Loucy (cell line): Measurements from ENCODE around the gene ABCG4.

Experiments used
- H2AFZ ChIP-seq: fragments of 200-600 bp; sonication (generic); 2 replicates; pipeline ENCODE4 v1.6.0; 2016; ENCODE audit warnings: antibody characterized with exemption, mild to moderate bottlenecking, low read length, moderate library complexity
- H3F3A ChIP-seq: fragments of 200-600 bp; 2 replicates; pipeline ENCODE4 v1.6.0; 2016; ENCODE audit warnings: antibody characterized with exemption, low read depth, mild to moderate bottlenecking
- H3K27me3 ChIP-seq: fragments of 200-600 bp; sonication (generic); 2 replicates; pipeline ENCODE4 v1.6.1; 2014; ENCODE audit warnings: low read length, mild to moderate bottlenecking; ENCODE audit not compliant: insufficient read depth, poor library complexity, severe bottlenecking
- H3K36me3 ChIP-seq: fragments of 200-600 bp; sonication (generic); 2 replicates; pipeline ENCODE4 v1.6.1; 2016; ENCODE audit warnings: low read length; ENCODE audit not compliant: insufficient read depth
- H3K4me1 ChIP-seq: fragments of 200-600 bp; sonication (generic); 2 replicates; pipeline ENCODE4 v1.5.1; 2014; ENCODE audit warnings: low read length, mild to moderate bottlenecking; ENCODE audit not compliant: insufficient read depth, poor library complexity, severe bottlenecking
- H3K4me2 ChIP-seq: fragments of 200-600 bp; sonication (generic); 2 replicates; pipeline ENCODE4 v1.6.0; 2014; ENCODE audit warnings: antibody characterized with exemption, low read length, low read depth, mild to moderate bottlenecking; ENCODE audit not compliant: poor library complexity, severe bottlenecking
- H3K4me3 ChIP-seq: fragments of 200-600 bp; sonication (generic); 2 replicates; pipeline ENCODE4 v1.5.1; 2014; ENCODE audit warnings: low read length, mild to moderate bottlenecking, mixed read lengths; ENCODE audit not compliant: poor library complexity, severe bottlenecking
- H3K79me2 ChIP-seq: fragments of 200-600 bp; sonication (generic); 2 replicates; pipeline ENCODE4 v1.6.1; 2014; ENCODE audit warnings: low read length; ENCODE audit not compliant: insufficient read depth
- H3K9ac ChIP-seq: fragments of 200-600 bp; sonication (generic); 2 replicates; pipeline ENCODE4 v1.6.0; 2014; ENCODE audit warnings: mild to moderate bottlenecking, low read depth, low read length, moderate library complexity; ENCODE audit not compliant: poor library complexity, severe bottlenecking
- H3K9me2 ChIP-seq: fragments of 200-600 bp; sonication (generic); replicated peaks from 2 replicates; pipeline ENCODE4 v1.6.1; 2016; ENCODE audit warnings: low read depth, low read length, mixed read lengths
- H3K9me3 ChIP-seq: fragments of 200-600 bp; sonication (generic); 2 replicates; pipeline ENCODE4 v1.6.1; 2014; ENCODE audit warnings: mild to moderate bottlenecking, antibody characterized with exemption, low read length, low read depth; ENCODE audit not compliant: insufficient read depth
- H4K20me1 ChIP-seq: fragments of 200-600 bp; sonication (generic); 2 replicates; pipeline ENCODE4 v1.6.0; 2014; ENCODE audit warnings: antibody characterized with exemption, low read length, mild to moderate bottlenecking; ENCODE audit not compliant: insufficient read depth, poor library complexity, severe bottlenecking
- EZH2phosphoT487 ChIP-seq: fragments of 200-600 bp; IDR thresholded peaks from 2 replicates; pipeline ENCODE4 v1.6.1; 2018; ENCODE audit warnings: antibody characterized with exemption, mild to moderate bottlenecking, moderate library complexity, borderline replicate concordance
- TF ChIP-seq, protein P1 (sequence below): fragments of 200-600 bp; sonication (generic); conservative IDR thresholded peaks from 2 replicates; pipeline ENCODE4 v1.5.1; 2014; ENCODE audit warnings: mild to moderate bottlenecking, antibody characterized with exemption, low read length

Gene ABCG4

DNA sequence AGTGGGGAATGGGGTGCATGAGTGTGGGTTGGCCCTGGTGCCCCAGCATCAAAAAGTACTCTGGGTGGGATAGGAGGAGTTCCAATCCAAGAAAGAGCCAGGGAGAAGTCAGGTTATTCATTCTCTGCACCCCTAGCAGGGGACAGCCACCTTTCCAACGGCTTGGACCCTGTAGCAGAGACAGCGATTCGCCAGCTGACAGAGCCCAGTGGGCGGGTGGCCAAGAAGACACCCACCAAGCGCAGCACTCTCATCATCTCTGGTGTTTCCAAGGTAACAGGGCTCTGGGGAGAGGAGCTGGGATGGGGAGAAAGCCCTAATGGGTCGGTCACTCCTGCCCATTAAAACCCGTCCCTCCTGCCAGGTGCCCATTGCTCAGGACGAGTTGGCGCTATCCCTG lies 35.1 kb upstream of the ABCG4 start:
- Histone ChIP-seq H3K36me3 (peaks cover 11% of the 10 kb centered on the region; the same call in 1 of the 2 replicates), H3K4me1 (peaks cover 15% of the 10 kb centered on the region), H3K9me2 (no peaks in the 10 kb centered on the region), H3K9me3 (no peaks in the 10 kb centered on the region), H3K79me2 (peaks cover 15% of the 10 kb centered on the region), H3K27me3 (no peaks in the 10 kb centered on the region), H3F3A (no peaks in the 10 kb centered on the region; the same call in 1 of the 2 replicates), H3K9ac (no peak overlapping the region), H4K20me1 (no peaks in the 10 kb centered on the region), H3K4me3 (no peak overlapping the region), H3K4me2 (no peak overlapping the region), H2AFZ (no peak overlapping the region)
- TF ChIP-seq EZH2phosphoT487 = no peak
- TF ChIP-seq, protein P1, sequence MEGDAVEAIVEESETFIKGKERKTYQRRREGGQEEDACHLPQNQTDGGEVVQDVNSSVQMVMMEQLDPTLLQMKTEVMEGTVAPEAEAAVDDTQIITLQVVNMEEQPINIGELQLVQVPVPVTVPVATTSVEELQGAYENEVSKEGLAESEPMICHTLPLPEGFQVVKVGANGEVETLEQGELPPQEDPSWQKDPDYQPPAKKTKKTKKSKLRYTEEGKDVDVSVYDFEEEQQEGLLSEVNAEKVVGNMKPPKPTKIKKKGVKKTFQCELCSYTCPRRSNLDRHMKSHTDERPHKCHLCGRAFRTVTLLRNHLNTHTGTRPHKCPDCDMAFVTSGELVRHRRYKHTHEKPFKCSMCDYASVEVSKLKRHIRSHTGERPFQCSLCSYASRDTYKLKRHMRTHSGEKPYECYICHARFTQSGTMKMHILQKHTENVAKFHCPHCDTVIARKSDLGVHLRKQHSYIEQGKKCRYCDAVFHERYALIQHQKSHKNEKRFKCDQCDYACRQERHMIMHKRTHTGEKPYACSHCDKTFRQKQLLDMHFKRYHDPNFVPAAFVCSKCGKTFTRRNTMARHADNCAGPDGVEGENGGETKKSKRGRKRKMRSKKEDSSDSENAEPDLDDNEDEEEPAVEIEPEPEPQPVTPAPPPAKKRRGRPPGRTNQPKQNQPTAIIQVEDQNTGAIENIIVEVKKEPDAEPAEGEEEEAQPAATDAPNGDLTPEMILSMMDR = no peak

DNA sequence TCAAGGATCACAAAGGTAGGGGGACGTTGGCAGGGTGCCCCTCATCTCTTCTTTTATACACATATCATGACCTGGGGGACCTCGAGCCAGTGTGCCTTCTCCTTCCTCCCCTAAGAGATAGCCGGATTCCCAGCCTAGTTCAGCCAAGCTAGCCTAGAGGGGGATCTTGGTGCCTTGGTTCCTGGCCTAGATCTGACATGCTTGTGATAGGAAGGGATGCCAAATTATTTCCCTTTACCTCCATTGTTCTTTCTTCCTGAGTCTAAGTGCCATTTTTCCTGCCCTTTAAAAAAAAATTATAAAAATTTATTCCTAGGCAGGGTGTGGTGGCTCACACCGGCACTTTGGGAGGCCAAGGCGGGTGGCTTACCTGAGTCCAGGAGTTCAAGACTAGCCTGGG lies 34.5 kb upstream of the ABCG4 start:
- Histone ChIP-seq H3K79me2 (peaks cover 8% of the 10 kb centered on the region), H3K27me3 (no peaks in the 10 kb centered on the region), H3F3A (peaks cover 3% of the 10 kb centered on the region), H3K4me3 (no peak overlapping the region), H3K36me3 (peaks cover 11% of the 10 kb centered on the region; the same call in 1 of the 2 replicates), H3K9me3 (no peaks in the 10 kb centered on the region), H3K9me2 (no peaks in the 10 kb centered on the region), H4K20me1 (no peaks in the 10 kb centered on the region), H2AFZ (no peak overlapping the region), H3K4me2 (no peak overlapping the region), H3K4me1 (peaks cover 8% of the 10 kb centered on the region), H3K9ac (no peak overlapping the region)
- TF ChIP-seq, protein P1 = no peak
- no peak for TF ChIP-seq EZH2phosphoT487

DNA sequence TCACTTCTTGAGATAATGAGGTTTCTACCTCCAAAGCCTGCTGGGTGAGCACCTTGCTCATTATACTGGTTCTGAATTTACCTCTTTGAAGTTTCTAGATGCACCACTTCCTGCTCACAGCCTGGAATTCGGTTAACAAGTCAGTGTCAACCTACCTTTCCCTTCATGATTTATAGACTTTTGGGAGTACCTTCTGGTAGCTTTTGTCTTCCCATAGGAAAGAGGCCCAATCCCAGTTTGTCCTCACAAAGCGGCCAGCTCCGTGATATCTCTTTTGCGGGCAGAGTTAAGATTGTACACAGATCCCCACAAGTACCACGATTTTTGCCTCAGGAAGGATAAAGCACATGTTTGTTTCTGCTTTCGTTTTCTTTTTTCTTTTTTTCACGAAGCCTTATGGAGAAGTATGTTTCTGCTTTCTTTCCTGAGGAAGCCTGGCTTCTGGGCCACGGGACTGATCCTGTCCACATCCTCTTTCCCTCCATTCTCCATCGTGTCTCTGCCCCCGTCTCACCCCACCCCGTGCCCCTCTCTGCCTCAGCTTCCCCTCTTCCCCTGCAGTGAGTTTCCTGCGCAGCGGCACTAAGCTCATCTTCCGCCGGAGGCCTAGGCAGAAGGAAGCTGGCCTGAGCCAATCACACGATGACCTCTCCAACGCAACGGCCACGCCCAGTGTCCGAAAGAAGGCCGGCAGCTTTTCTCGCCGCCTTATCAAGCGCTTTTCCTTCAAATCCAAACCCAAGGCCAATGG lies 33.2 kb upstream of the ABCG4 start:
- Histone ChIP-seq H3K4me3 (no peak overlapping the region), H3K36me3 (peaks cover 11% of the 10 kb centered on the region; the same call in 1 of the 2 replicates), H2AFZ (no peak overlapping the region), H3K4me2 (no peak overlapping the region), H3K4me1 (peaks cover 4% of the 10 kb centered on the region), H3K9ac (no peak overlapping the region), H3K27me3 (no peaks in the 10 kb centered on the region), H3K9me2 (no peaks in the 10 kb centered on the region), H3K79me2 (0 out of 2 replicates have a peak, but pooled peaks cover 5% of the 10 kb centered on the region), H3K9me3 (no peaks in the 10 kb centered on the region), H4K20me1 (no peaks in the 10 kb centered on the region), H3F3A (peaks cover 3% of the 10 kb centered on the region)
- TF ChIP-seq, protein P1 = no peak
